Measurements from ENCODE around the gene NUDT13.

GRCh38 chr10:73119952-73120351, 9.7 kb downstream of the NUDT13 start:
- TF ChIP-seq CTCF (IDR thresholded peaks at IDR 0.05; ENCODE audit: insufficient read depth, low read length) (no peak), POLR2AphosphoS5 (IDR thresholded peaks at IDR 0.05; ENCODE audit: low read depth) (no peak), REST (IDR thresholded peaks at IDR 0.05; ENCODE audit: insufficient replicate concordance, low read depth) (no peak)

Data from HL-60 (cell line).